Psoas muscle (tissue), 8 donors: Measurements from ENCODE around the gene PLXNA4. TPM values are rescaled to one million over a fixed set of nuclear protein-coding genes. Genes with fewer than 3 reads are reported as not detected.

ENCODE experiments used
- ATAC-seq, 4 donors: fragments of 200-7000 bp; cut with Tn5 transposase; one replicate each; pipeline ENCODE4 v1.9.1; 2020; ENCODE audit warnings: moderate library complexity in 3 of 4, mild to moderate bottlenecking in 2 of 4
- DNase-seq, 2 donors: peaks; one replicate each; pipeline ENCODE4 v3.0.0-alpha.2; 2020
- H3K27ac ChIP-seq: fragments of 200-600 bp; one replicate; pipeline ENCODE4 v1.8.0; 2022
- H3K27me3 ChIP-seq, 3 donors: fragments of 200-600 bp in 1 of 3; one replicate each; pipeline versions ENCODE4 v1.6.1 to v1.8.0; 2013 to 2022; ENCODE audit warnings: low read length in 2 of 3, mild to moderate bottlenecking in 2 of 3, moderate library complexity in 1 of 3; ENCODE audit not compliant: insufficient read depth in 3 of 3
- H3K36me3 ChIP-seq, 2 donors: fragments of 200-600 bp in 1 of 2; one replicate each; pipeline versions ENCODE4 v1.6.1 to v1.8.0; 2013 to 2022; ENCODE audit warnings: low read depth in 1 of 2, mild to moderate bottlenecking in 1 of 2, moderate library complexity in 1 of 2; ENCODE audit not compliant: insufficient read depth in 1 of 2
- H3K4me1 ChIP-seq: fragments of 200-600 bp; one replicate; pipeline ENCODE4 v1.8.0; 2022
- H3K4me3 ChIP-seq: fragments of 200-600 bp; one replicate; pipeline ENCODE4 v1.8.0; 2022; ENCODE audit warnings: mild to moderate bottlenecking
- H3K9me3 ChIP-seq: fragments of 200-600 bp; one replicate; pipeline ENCODE4 v1.8.0; 2022
- CTCF ChIP-seq: fragments of 200-600 bp; IDR thresholded peaks from one replicate; pipeline ENCODE4 v1.8.0; 2022; ENCODE audit warnings: antibody characterized with exemption
- WGBS, 3 donors: extraction: QIAGEN DNeasy Blood & Tissue Kit; methylation state at CpG; one replicate each; pipeline versions ENCODE4 v1.1.6 to v1.1.7; 2013; 5-methylcytosine and 5-hydroxymethylcytosine counted together
- intact Hi-C, 2 donors: fragments of 100-400 bp; cut with DNase I; formaldehyde crosslinking; loops; one replicate each; pipeline versions ENCODE4 v1.11.0 to v1.14.2; 2022
- polyA plus RNA-seq, 3 donors: library from polyadenylated mRNA; stranded (reverse); fragments of 200-250 nt; gene quantifications; one replicate each; pipeline ENCODE4 v1.2.3, GENCODE V29; 2013
- total RNA-seq, 4 donors: library from RNA; stranded (reverse); fragmentation: NEBNext Ultra II Directional in 2 of 4; extraction: Animal tissue kit (Norgen Biotek cat#: 25700) in 2 of 4; gene quantifications; one replicate each; pipeline versions ENCODE4 v1.2.1 to v1.2.4, GENCODE V29; 2021 to 2023
- donor health status: healthy with polysubstance abuse.
- donor health status: DM: no; HTN: no; CAD: no; lungs with moderate emphysema.
- donor health status: Bipolar disorder and iron deficiency.
- donor health status: healthy.
- donor health status: DM: yes; HTN: yes; CAD: no.
- donor health status: DM: no; HTN: no; CAD: no.
- donor health status: DM: no; HTN: no; CAD: no.
- donor health status: DM: yes; HTN: yes; CAD: no.

The PLXNA4 gene
- total and polyA plus RNA-seq, 7 donors = 0.15 to 2.5 (median 0.88) TPM

DNA sequence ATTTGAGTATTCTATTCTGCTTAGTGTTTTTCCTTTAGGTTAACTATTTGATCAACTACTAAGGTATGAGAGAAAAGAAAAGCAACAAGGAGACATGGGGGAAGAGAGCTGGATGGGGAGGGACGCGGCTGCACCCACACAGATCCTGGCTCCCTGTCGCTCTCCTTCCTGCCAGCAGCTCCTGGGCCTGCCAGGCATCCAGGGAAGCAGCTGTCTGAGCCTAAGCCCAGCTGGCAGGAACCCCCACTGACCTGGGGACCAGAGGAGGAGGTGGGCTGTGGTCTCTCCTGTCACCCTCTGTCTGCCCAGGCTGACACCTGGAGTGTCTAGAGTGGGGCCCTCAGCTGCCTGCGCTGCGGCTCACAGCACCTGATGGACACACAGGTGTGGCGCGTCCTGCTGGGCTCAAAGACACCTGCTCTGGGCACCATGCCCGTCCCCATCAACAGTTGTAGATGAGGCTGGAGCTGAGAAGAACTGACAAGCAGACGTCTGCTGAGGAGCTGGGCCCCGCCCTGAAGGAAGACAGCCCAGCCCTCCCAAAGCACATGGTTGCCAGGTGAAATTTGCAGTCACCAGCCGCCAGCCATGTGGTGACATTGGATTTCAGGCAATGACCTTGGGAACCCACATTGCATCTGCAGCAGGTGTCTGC, 207.9 kb downstream of the PLXNA4 start:
- H3K4me3 ChIP-seq = no peak overlapping the region
- no peaks in the 10 kb centered on the region for H3K4me1 ChIP-seq
- peak in 1 of 4 donors; percentile 54 for ATAC-seq
- intact Hi-C loops = no loop called here
- H3K27me3 ChIP-seq = no peaks in the 10 kb centered on the region
- no peak overlapping the region for H3K27ac ChIP-seq
- no peak for TF ChIP-seq CTCF
- 54 to 58% (median 55%) methylated on average over 11 of the region's 11 CpGs for WGBS, 3 donors
- DNase-seq = no peak
- H3K36me3 ChIP-seq = no peaks in the 10 kb centered on the region
- H3K9me3 ChIP-seq = no peaks in the 10 kb centered on the region

- Histone ChIP-seq H3K27ac (no peak overlapping the region), H3K9me3 (no peaks in the 10 kb centered on the region), H3K27me3 (no peaks in the 10 kb centered on the region), H3K4me1 (no peaks in the 10 kb centered on the region), H3K4me3 (no peak overlapping the region), H3K36me3 (no peaks in the 10 kb centered on the region)
- no peak for TF ChIP-seq CTCF
- ATAC-seq (no peak), DNase-seq (no peak)
- intact Hi-C loops = no loop called here
- 79 to 81% (median 80%) methylated on average over 9 of the region's 9 CpGs for WGBS, 3 donors
Observed at GRCh38 chr7:132367795-132368194, 208.5 kb downstream of the PLXNA4 start.

- Histone ChIP-seq H3K9me3 (no peaks in the 10 kb centered on the region), H3K27ac (no peak overlapping the region), H3K4me3 (no peak overlapping the region), H3K4me1 (no peaks in the 10 kb centered on the region), H3K27me3 (no peaks in the 10 kb centered on the region), H3K36me3 (no peaks in the 10 kb centered on the region)
- intact Hi-C loops = no loop called here
- DNase-seq (no peak), ATAC-seq (no peak)
- 97 to 100% (median 100%) methylated on average over 1 of the region's 1 CpG for WGBS, 3 donors
- no peak for TF ChIP-seq CTCF
Observed at GRCh38 chr7:132367004-132367403, 209.3 kb downstream of the PLXNA4 start.

DNA sequence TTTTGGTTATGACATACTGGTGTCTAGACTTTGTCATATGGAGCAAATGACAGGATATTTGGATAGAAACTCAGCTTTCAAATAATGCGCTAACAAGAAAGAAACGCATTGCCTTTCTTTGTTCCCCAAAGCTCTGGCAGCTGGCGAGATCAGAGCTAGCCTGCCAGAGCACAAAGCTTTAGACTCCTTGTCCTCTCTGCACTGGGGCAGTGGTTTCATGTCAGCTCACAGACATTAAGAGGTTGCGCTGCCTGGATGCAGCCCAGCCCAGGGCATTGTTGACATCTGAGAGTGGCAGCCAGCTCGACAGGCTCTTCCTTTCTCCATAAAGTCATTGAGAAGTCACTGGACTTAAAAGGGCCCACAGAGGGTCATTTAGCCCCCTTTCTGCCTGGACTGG, 212.0 kb downstream of the PLXNA4 start:
- Histone ChIP-seq H3K9me3 (no peaks in the 10 kb centered on the region), H3K4me1 (no peaks in the 10 kb centered on the region), H3K4me3 (no peak overlapping the region), H3K36me3 (no peaks in the 10 kb centered on the region), H3K27ac (no peak overlapping the region), H3K27me3 (no peaks in the 10 kb centered on the region)
- no peak for ATAC-seq
- intact Hi-C loops = no loop called here
- TF ChIP-seq CTCF = no peak
- DNase-seq = no peak
- WGBS, 3 donors = 83 to 86% (median 84%) methylated on average over 5 of the region's 5 CpGs

DNA sequence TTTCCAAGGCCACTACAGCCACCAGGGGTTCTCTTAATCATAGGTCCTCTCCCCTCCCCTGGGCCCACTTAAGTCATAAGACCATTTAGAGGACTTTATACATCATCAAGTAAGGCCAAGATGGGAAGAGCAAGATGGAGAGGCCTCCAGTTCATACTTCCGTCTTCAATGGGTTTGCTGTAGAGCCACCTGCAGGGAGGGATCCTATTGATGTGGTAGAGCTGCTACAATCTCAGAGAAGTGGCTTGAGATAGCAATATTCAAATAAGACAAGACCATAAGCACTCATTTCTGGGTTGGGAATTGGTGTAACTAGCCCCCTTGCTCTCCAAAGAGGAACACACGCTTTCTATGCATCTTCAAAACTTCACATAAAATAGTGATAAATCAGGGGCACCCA, 214.2 kb downstream of the PLXNA4 start:
- intact Hi-C loops = no loop called here

More for the DNA sequence above, 214.2 kb downstream of the PLXNA4 start:
- no peak overlapping the region for H3K4me3 ChIP-seq
- ATAC-seq = no peak
- DNase-seq = no peak
- H3K36me3 ChIP-seq = no peaks in the 10 kb centered on the region
- no peaks in the 10 kb centered on the region for H3K9me3 ChIP-seq
- no peaks in the 10 kb centered on the region for H3K27me3 ChIP-seq
- no peaks in the 10 kb centered on the region for H3K4me1 ChIP-seq
- 94 to 97% (median 96%) methylated on average over 2 of the region's 2 CpGs for WGBS, 3 donors
- no peak for TF ChIP-seq CTCF
- no peak overlapping the region for H3K27ac ChIP-seq
